ENCODE results near the gene SLU7.

DNA sequence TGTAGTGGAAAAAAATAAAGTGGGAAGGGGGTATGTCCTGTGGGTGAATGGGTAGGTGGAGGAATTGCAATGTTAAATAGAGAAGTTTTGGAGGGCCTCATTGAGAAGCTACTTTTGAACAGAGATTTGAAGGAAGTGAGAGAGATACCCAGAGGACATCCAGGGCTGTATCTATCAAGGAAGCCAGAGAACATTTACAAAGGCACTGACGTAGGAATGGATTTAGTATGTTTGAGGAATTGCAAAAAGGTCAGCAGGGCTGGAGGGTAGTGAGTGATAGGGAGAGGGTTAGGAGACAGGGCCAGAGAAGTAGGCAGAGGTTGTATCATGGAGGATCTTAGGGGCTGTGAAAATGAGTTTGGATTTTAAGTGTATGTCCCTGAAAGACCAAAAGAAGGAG lies 16.7 kb upstream of the SLU7 start:
- TF ChIP-seq, protein P1, sequence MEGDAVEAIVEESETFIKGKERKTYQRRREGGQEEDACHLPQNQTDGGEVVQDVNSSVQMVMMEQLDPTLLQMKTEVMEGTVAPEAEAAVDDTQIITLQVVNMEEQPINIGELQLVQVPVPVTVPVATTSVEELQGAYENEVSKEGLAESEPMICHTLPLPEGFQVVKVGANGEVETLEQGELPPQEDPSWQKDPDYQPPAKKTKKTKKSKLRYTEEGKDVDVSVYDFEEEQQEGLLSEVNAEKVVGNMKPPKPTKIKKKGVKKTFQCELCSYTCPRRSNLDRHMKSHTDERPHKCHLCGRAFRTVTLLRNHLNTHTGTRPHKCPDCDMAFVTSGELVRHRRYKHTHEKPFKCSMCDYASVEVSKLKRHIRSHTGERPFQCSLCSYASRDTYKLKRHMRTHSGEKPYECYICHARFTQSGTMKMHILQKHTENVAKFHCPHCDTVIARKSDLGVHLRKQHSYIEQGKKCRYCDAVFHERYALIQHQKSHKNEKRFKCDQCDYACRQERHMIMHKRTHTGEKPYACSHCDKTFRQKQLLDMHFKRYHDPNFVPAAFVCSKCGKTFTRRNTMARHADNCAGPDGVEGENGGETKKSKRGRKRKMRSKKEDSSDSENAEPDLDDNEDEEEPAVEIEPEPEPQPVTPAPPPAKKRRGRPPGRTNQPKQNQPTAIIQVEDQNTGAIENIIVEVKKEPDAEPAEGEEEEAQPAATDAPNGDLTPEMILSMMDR (IDR thresholded peaks at IDR 0.05) = no peak
- no peak for TF ChIP-seq POLR2A (IDR thresholded peaks at IDR 0.05)
